ENCODE results near the gene STOML2.

Gene STOML2

DNA sequence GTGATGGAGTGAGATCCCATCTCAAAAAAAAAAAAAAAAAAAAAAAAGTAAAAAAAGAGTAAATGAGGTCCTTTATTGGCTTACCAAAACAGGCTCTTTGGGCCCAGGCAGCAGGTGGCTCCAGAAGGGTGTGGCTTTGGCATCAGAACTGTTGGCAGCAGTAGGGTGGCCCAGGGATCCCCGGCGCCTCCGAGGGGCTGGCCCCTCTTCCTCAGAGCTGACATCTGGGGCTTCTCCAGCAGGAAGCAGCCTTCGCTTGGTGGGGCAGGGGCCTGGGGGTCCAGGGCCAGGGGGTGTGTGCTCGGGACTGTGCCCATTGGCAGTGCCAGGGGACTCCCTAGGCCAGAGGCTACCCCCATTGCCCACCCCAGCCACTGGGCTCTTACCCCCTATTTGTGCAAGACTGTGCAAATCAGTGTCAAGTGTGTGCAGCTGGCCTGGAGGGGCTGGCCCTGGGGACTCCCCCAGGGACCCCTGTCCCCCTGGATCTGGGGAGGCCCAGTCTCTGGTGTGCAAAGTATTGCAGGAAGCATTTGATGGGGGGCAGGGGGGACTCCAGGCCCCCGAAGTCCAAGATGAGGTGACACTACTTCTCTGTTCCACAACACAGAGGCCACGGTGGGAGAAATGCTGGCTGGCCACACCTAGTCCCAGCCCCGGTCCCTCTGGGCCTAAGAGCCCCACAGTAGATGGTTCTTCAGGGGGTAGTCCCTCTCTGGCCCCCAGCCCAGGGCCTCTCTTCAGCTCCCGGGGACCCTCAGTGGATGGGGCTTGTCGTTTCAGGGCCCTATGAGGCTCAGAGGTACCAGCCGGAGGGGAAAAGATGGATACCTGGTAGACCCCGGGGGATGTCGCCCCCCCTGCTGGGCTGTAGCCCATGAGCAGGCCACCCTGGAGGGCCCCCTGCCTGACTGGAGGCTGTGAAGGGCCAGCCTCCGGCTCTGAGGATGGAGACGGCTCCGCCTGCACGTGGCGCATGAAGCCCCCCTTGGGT is 4.7 kb upstream of the STOML2 start:
- no peak for DNase-seq

DNA sequence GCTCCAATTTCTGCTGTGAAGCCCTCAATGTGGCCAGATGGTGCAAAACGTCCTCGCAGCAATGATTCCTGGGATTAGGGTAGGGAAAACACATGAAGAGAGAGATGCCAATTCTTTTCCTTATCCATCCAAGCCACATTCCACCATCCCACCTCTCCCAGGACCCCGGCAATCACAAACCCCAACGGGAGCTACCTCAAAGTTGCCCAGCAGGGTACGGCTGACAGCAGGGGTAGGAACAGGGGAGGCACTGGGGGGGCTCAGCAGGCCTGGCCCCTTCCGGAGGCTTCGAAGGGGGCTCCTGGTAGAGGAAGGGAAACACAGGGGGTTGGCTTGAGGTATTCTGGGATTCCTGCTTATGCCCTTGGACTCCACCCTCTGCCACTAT is 3.4 kb upstream of the STOML2 start:
- DNase-seq = no peak

DNA sequence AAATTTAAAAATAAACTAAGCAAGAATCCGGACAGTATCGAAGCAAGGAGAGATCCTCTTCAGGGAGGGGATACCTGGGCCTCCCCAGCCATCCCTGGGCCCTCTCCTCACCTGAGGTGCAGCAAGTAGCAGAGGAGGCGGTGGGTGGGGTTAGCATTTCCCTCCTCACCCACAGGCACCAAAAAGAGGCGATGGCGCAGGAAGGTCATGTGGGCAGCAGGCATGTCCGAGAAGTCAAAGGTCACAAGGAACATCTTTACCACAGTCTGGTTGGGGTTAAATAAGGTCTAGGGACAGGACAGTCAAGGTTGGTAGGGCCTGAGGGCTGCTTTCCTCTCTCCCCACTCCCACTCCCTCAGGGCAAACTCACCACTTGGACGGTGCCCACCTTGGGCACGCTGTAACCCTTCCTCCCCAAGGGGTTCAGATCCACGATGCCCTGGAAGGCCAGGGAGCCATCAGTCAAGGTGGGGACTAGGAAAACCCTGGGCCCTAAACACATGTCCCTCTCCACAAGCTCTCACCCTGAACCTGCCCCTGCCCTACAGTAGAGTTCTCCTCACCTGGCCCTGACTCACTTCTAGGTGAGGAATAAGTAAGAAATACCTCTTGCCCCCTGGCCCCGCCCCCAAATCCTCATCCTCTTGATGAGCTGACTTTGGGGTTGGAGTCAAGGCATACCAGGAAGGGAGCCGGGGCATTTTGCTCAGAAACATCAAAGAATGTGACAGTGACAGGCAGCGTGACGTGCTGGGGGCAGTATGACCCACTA is 2.8 kb upstream of the STOML2 start:
- no peak for DNase-seq

DNA sequence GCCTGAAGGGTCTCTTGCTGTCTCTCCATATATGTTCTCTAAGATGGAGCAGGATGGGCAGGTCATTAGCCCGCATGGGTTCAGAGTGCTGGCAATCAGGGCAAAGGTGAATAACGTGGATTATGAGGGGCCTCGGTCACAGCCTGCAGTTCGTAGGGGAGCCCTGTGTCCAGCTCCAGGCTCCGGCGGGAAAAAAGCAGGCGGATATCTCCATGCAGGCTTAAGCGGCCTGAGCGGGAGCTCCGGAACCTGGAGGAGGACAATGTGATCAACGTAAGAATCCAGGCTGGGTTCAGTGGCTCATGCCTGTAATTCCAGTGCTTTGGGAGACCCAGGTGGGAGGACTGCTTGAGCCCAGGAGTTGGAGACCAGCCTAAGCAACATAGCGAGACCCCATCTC is 2.2 kb upstream of the STOML2 start:
- DNase-seq = no peak

DNA sequence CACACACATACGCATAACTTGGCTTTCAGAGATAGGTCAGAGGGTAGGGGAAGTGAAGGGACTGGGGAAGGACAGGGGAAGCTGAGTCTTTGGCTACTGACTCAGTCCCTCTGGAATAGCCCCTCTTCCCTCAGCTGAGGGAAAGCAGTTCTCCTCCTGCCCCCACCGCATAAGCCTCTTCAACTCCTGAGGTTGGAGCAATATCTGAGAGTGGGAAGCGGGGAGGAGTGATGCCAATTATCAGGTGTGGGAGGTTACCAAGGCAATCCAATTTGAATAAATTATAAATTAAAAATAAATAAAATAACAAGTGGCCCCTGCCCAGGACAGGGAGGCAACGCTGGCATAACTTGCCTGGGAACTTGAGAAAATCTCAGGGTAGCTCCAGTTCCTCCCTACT is 1.7 kb upstream of the STOML2 start:
- DNase-seq = no peak

DNA sequence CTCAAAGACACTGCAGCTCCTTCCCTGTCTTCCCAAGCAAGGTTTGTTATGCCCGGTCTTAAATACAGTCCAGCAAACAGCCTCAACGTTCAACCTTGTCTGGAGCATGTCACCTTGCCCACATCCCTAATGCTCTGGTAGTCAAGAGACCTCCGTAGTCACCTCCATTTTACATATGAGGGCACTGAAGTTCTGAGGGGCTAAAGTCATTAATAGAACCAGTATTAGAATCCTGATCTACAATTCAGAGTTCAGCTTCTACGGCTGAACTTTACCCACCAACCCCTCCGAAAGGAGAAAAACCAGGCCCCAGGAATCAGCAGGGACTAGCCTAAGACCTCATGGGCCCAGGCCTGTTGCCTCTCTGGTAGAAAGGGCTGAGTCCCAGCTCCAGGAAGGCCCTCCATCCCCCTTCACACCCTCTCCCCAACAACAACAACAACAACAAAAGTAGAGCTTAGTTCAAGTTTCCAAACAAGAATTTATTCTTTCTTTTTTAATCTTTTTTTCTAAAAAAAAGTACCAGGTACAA is 795 bp upstream of the STOML2 start:
- DNase-seq = no peak

DNA sequence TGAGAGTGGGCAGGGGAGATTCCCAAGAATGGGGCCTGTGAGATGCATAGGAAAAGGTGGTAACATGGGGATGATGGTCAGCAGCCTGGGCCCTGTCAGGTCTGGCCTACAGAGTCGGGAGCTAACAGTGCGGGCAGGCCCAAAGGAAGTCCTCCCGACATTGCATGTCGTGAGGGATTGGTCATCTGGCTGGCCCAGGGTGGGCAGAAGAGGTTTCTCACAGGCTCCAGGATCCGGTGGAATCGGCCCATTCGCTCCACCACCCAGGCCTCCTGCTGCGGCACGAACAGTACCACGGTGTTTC is 514 bp downstream of the STOML2 start:
- DNase-seq = no peak

DNA sequence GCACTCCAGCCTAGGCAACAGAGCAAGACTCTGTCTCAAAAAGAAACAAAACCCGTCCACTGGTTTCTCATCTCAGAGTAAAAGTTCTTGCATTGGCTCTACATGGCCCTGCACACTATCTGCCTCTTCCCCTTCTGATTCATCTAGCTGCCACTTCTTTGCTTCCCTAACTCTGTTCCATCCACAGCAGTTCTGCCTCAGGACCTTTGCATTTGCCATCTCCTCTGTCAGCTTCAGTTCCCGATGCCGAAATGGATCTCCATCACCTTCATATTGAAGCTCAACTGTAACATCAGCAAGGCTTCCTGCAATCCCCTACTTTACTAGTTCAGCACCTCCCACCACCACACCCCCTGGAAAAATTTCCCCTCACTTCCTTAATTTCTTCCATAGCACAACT is 5.4 kb downstream of the STOML2 start:
- DNase-seq = no peak

DNA sequence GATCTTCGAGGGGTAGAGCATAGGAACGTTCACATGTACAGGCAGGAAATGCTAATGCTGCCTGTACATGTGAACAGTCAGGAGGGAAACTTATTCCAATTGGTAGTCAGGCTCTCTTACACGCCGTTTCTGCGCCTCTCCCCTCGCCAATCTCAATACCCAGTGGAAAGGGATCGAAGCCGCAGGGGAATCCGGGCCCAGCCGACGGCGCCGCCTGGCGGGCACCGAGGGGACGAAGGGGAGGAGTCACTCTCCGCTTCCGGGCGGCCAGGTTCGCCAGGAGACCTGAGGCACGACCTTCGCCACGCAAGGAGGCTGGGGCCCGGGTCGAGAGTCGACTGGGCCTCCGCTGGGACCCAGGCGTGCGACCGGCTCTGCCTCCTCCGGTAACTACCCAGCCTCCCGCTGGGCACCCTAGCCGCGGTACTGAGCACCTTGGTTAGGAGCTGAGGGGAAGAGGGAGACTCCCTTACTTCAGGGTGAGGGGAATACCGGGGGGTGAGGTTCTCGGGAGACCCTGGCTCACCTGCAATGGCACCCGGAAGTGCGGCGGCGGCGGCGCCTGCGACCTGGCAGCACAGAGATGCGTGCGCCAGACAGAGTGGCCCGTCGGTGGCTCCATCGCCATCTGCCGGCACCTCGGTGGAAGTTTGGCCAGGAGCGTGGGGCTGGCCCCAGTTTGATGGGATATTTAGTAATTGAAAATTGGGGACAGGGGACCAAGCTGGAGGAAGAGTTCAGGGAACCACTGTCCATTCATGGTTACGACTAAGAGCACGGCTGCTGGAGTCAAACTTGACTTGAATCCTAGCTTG is 6.7 kb downstream of the STOML2 start, which contains the start of gene PIGO:
PIGO (minus strand) TSS at position 557 of the 815 bp plus-strand sequence. CDS start 1,026 bp downstream, outside the sequence.
- peak; percentile 81 for DNase-seq

DNA sequence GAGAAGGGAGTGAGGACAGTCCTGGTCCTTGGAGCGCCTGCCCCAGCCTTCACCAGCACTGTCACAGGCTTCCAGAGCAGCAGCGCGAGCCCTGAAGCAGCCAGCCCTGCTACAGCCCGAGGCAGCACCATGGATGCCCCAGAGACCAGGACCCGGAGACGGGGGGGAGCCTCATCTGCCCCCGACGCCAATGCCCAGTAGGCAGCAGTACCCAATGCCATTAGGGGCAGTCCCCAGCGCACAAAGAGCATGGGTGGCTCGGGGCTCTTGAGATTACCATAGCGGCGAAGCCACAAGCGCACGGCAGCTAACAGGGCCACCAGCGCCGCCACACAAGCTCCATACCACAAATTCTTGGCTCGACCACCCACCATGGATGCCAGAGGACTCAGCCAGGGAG is 11.4 kb downstream of the STOML2 start:
- DNase-seq = no peak

DNA sequence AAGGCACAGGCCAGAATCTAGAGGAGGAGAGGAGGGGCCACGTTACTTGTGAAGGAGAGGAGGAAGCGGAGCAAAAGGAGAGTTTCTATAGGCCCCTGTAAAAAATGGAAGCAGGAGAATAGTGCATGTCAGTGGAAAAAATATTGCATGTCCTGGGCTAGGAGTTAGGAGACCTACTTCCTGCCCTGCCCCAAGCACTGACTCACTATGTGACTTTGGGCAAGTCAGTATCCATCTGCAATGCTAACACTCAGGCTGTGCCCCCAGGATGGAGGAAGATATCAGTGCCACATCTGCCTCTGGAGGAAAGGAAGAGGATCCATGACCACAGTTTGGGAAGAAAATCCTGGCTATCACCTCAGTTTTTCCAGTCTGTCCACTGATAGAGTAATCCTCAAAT is 13.5 kb downstream of the STOML2 start:
- DNase-seq = no peak

DNA sequence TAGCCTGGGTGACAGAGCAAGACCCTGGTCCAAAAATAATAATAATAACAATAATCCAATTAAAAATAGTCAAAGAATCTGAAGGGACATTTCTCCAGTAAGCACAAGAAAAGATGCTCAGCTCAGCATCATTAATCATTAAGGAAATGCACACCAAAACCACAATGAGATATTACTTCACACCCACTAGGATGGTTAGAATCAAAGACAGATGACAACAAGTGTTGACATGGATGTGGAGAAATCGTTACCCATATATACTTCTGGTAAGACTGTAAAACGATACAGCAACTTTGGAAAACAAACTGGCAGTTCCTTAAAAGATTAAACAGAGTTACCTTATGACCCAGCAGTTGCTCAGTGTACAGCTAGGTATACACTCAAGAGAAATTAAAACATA is 17.9 kb downstream of the STOML2 start:
- no peak for DNase-seq

DNA sequence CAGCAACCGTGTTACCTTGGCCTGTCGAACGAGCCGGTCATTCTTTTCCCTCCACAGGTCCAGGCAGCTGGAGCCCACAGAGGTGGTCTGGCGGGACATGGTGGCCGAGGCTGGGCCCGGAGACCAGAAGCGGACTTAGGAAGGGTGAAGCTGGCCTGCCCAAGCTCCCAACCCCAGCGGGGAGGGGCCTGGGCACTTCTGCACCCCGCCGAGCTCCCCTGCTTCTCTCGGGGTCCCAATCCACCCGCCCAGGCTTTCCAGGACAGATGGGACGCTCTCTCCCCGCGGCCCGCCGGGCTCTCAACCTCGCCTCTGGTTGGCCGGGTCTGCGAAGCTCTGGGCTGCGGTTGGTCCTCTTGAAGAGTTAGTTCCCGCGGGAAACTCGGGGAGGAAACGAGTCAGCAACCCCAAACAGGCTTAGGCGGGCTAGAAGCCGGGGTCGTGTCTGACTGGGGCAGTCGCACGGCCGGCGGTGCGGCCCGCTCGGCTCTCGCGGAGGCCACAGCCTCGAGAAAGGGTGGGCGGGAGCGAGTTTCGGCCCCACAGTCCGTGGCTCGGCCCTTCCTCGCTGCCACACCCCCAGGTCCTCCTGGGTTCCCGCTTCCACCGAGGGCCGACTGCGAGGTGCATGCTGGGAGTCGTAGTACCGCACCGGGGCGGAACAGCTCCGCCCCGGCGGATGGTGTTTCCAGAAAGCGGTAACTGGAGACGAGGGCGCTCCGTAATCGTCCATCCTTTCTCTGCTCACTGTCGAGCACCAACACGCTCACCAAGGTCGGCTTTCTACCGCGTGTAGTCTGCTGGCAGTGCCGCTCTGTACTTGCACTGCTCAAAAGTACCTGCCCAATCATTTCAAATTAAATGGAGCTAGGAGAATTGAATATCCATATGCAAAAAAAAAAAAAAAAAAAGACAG is 23.2 kb downstream of the STOML2 start, which contains the start of gene FANCG:
FANCG (minus strand) TSS at position 517 of the 916 bp plus-strand sequence; CDS start at position 99, 418 bp downstream.
- peak; percentile 85 for DNase-seq

DNA sequence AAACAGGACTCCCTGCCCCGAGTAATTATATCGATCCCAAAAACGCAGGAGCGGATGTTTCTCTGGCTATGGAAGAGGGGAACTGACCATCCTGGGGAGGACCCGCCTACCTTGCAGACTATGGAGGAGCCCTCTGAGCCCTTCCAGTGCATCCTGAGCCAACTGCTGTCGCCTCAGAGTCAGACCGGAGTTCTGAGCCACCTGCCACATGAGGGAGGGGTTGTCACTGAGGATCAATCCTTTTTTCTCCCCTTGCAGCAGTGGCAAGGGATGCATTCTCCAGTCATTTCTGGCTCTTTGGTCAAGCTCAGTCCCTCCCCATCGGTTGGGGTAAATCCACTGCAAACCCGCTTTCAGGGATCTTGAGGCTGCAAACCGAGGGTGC is 23.9 kb downstream of the STOML2 start:
- DNase-seq = no peak

DNA sequence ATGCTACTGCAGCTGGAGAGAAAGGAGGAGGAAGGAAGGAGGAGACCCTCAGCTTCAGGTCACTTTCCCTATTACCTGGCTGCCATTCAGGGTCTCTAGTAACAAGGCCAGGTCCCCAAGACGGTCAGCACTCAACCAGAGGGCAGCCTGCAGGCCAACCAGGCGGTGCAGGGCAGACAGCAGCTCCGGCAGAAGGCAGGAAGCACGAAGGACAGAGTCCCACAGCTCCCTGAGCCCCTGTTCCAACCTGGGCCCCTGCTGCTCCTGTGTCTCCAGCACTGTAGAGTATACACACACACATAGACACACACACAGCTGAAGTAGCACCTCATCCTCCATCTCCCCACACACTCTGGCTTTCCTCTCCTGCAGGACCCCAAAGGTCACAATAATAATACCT is 24.9 kb downstream of the STOML2 start:
- DNase-seq = no peak

DNA sequence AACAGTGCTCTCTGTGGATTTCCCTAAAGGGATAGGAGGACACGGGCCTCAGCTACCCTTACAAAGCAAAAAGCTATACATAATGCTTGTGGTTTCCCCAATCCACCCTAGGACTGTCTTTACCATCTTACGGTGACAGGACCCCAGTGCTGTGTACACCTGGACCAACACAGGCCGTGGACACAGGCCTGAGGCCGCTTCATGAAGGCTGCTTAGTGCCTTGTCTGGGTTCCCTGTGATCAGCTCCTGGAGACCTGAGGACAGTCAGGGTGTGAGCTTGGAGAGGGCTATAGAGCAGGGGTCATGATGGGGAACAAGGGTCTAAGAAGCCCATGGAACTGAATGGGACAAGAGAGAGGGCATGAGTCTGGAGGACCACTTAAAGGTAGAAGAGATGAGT is 26.1 kb downstream of the STOML2 start:
- no peak for DNase-seq

DNA sequence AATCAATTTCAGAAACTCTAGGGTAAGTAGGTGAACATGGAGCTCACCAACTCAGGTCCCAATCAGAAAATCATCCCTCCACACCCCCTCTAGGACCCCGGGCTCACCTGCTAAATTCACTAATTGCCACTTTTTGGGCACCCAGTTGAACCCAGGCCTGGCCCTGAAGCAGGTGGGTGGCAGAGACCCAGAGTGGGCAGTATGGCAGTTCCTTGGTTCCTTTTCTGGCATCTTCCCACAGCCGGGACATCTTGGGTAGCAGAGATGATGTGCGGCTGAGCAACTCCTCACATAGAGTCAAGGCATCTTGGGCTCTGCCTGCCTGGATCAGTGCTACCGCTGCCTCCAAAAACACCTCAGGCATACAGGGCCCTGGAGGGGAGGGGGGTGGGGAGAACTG is 27.6 kb downstream of the STOML2 start:
- no peak for DNase-seq

DNA sequence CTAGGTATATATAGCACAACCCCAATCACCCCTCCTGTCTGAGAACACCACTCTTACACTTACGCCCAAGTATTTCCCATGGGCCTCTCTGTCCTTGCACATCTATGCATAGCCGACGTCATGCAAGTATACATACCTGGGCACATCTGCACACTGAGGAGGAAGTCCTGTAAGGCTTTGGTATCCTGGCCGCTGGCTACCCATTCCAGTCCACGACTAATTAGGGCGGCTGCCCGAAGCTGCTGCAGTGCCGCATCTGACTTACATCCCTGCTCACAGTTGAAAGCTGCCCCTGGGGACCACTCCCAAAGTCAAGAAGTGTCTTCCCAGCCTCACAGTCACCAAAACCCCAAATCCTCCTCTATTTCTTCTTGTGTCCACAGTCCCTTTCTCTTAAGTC is 28.1 kb downstream of the STOML2 start:
- DNase-seq = no peak

DNA sequence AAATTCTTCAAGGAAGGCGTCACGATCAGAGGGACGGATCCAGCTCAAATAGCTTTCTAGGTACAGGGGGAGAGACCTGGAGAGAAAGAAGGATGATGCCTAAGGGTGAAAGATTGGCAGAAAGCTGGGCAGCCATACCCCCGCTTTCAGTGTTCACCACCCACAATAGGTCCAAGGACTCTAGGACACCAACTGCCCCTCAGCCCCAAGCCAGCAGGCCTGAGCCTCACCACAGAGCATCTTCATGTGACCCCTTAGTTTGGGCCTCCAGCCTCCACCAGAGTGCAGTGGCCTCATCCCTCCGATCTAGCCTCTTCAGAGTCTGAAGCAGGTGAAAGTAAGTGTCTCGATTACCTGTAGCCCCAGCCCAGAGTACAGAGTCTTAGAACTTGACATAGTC is 28.8 kb downstream of the STOML2 start:
- DNase-seq = no peak

DNA sequence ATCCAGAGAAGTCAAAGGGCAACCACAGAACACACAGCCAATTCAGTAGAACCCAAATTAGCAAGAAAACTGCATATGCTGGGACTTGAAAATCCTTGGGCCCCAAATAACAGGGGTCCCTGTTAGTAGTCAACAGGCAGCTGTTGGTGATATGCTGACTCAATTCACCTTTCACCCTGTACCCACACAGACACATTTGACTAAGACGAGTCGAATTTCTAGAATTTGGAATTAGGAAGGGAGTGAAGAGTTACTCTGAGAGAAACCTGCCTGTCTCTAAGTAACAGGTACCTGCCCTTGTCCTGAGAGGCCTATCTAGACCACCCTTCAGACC is 29.7 kb downstream of the STOML2 start:
- no peak for DNase-seq

DNA sequence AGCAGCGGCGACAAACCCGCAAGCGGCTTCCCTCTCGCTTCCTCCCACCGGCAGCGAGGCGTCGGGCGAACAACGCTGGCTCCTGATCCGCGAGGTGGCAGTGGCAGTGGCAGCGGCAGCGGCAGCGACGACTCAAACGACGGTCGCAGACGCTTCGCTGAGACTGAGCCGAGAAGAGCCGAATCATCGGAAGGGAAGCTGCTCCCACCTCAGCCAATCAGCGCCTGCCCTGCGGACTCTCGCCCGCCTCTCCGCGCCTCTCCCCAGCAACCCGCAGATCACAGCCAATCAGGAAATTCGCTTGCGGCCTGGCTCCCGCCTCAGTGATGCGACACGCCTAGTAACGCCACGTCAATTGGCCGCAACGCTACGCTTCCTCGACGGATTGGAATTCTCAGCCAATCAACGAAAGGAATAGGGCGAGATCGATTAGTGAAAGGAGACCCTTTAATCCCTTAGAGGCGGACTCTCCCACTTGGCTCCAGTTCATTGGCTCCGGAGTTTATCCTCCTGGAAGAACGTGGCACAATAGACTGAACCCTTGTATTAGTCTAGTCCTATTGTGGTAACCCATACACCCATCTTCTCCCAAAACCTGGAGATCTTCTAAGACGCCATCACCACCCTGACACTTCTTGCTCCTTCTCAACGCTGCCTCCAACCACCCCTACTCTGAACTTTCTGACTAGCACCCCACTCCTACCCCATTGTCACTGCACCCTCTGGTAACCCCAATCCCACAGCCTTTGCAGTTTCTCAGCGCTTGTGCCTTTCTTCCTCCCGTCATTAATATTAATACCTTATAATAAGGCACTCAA is 30.3 kb downstream of the STOML2 start, which contains the start of gene VCP:
VCP (minus strand) TSS at position 165 of the 818 bp plus-strand sequence. CDS start 272 bp downstream, outside the sequence.
- DNase-seq = peak; percentile 98
